Hepatocyte (in vitro differentiated cells): ENCODE results near the gene CYP24A1. TPM values are rescaled to one million over a fixed set of nuclear protein-coding genes. Genes with fewer than 3 reads are reported as not detected.

ENCODE experiments used
- DNase-seq: peaks from one replicate; pipeline ENCODE4 v3.0.0-alpha.2; 2016; ENCODE audit warnings: low spot score
- H2AFZ ChIP-seq: fragments of 200-600 bp; sonication (generic); 2 replicates; pipeline ENCODE4 v1.6.0; 2016; ENCODE audit warnings: antibody characterized with exemption, mild to moderate bottlenecking
- H3K27ac ChIP-seq: fragments of 200-600 bp; sonication (generic); 2 replicates; pipeline ENCODE4 v1.5.1; 2016; ENCODE audit warnings: mild to moderate bottlenecking
- H3K27me3 ChIP-seq: fragments of 200-600 bp; sonication (generic); 2 replicates; pipeline ENCODE4 v1.6.1; 2016
- H3K36me3 ChIP-seq: fragments of 200-600 bp; sonication (generic); replicated peaks from 2 replicates; pipeline ENCODE4 v1.5.1; 2016; ENCODE audit warnings: low read depth; ENCODE audit not compliant: insufficient read depth
- H3K4me1 ChIP-seq: fragments of 200-600 bp; sonication (generic); 2 replicates; pipeline ENCODE4 v1.5.1; 2016; ENCODE audit warnings: mild to moderate bottlenecking, moderate library complexity; ENCODE audit not compliant: insufficient read depth
- H3K4me2 ChIP-seq: fragments of 200-600 bp; sonication (generic); 2 replicates; pipeline ENCODE4 v1.6.0; 2016
- H3K4me3 ChIP-seq: fragments of 200-600 bp; sonication (generic); 2 replicates; pipeline ENCODE4 v1.5.1; 2016; ENCODE audit warnings: mild to moderate bottlenecking
- H3K79me2 ChIP-seq: fragments of 200-600 bp; sonication (generic); 2 replicates; pipeline ENCODE4 v1.6.0; 2017; ENCODE audit warnings: mild to moderate bottlenecking
- H3K9me2 ChIP-seq: fragments of 200-600 bp; sonication (generic); replicated peaks from 2 replicates; pipeline ENCODE4 v1.6.0; 2017; ENCODE audit warnings: mild to moderate bottlenecking; ENCODE audit not compliant: insufficient read depth
- H3K9me3 ChIP-seq: fragments of 200-600 bp; sonication (generic); 2 replicates; pipeline ENCODE4 v1.5.1; 2016; ENCODE audit warnings: low read depth, mild to moderate bottlenecking
- H4K20me1 ChIP-seq: fragments of 200-600 bp; sonication (generic); 2 replicates; pipeline ENCODE4 v1.6.0; 2016; ENCODE audit warnings: mild to moderate bottlenecking; ENCODE audit not compliant: insufficient read depth, poor library complexity, severe bottlenecking
- CTCF ChIP-seq: fragments of 200-600 bp; sonication (generic); IDR thresholded peaks from 2 replicates; pipeline ENCODE4 v1.5.1; 2016; ENCODE audit warnings: antibody characterized with exemption, mild to moderate bottlenecking; ENCODE audit not compliant: poor library complexity
- EZH2 ChIP-seq: fragments of 200-600 bp; sonication (generic); IDR thresholded peaks from 2 replicates; pipeline ENCODE4 v1.6.1; 2016; ENCODE audit warnings: antibody characterized with exemption, mild to moderate bottlenecking, borderline replicate concordance
- EZH2phosphoT487 ChIP-seq: fragments of 200-600 bp; sonication (generic); IDR thresholded peaks from one replicate; pipeline ENCODE4 v1.6.1; 2018; ENCODE audit warnings: antibody characterized with exemption, mild to moderate bottlenecking, low read depth, moderate library complexity; ENCODE audit not compliant: unreplicated experiment, severe bottlenecking
- WGBS: methylation state at CpG from one replicate; pipeline ENCODE4 v1.1.6; 2016; ENCODE audit warnings: low lambda C conversion rate; ENCODE audit errors: missing lambda C conversion rate; 5-methylcytosine and 5-hydroxymethylcytosine counted together
- polyA plus RNA-seq: library from polyadenylated mRNA; unstranded; fragments of >200 nt; fragmentation: Nextera tagmentation; extraction: Ambion mirVana; gene quantifications from 2 replicates; pipeline ENCODE4 v1.2.1, GENCODE V29; 2016
- total RNA-seq: library from RNA; depleted of rRNA; stranded (reverse); fragments of >200 nt; gene quantifications from 2 replicates; pipeline ENCODE4 v1.2.3, GENCODE V29; 2014

Gene CYP24A1
- total and polyA plus RNA-seq, 2 experiments from 2014 or later, result 1.5 TPM; not detected in 1

GRCh38 chr20:54158226-54158625 lies 15.6 kb downstream of the CYP24A1 start:
- no peaks in the 10 kb centered on the region for H3K79me2 ChIP-seq
- H3K4me2 ChIP-seq, result no peak overlapping the region
- 85% methylated on average over 3 of the region's 3 CpGs for WGBS
- no peaks in the 10 kb centered on the region for H3K4me1 ChIP-seq
- DNase-seq, result no peak
- H3K27me3 ChIP-seq, result no peaks in the 10 kb centered on the region
- H3K9me3 ChIP-seq, result no peaks in the 10 kb centered on the region
- H3K27ac ChIP-seq, result no peak overlapping the region
- no peak for TF ChIP-seq CTCF
- no peak for TF ChIP-seq EZH2phosphoT487
- no peak for TF ChIP-seq EZH2
- H4K20me1 ChIP-seq, result no peaks in the 10 kb centered on the region
- H3K4me3 ChIP-seq, result no peak overlapping the region
- H3K36me3 ChIP-seq, result no peaks in the 10 kb centered on the region
- no peak overlapping the region for H2AFZ ChIP-seq
- no peaks in the 10 kb centered on the region for H3K9me2 ChIP-seq

GRCh38 chr20:54156981-54157835 lies 16.6 kb downstream of the CYP24A1 start:
- no peak overlapping the region for H3K27ac ChIP-seq
- H3K9me3 ChIP-seq, result no peaks in the 10 kb centered on the region
- H3K27me3 ChIP-seq, result no peaks in the 10 kb centered on the region
- H2AFZ ChIP-seq, result no peak overlapping the region
- no peak for TF ChIP-seq EZH2phosphoT487
- no peaks in the 10 kb centered on the region for H3K36me3 ChIP-seq
- no peaks in the 10 kb centered on the region for H3K9me2 ChIP-seq
- no peaks in the 10 kb centered on the region for H4K20me1 ChIP-seq
- H3K4me3 ChIP-seq, result no peak overlapping the region
- H3K79me2 ChIP-seq, result no peaks in the 10 kb centered on the region
- no peaks in the 10 kb centered on the region for H3K4me1 ChIP-seq
- 89% methylated on average over 19 of the region's 19 CpGs for WGBS
- no peak overlapping the region for H3K4me2 ChIP-seq
- DNase-seq, result no peak

- H3K4me2 ChIP-seq, result no peak overlapping the region
These were observed 17.3 kb downstream of the CYP24A1 start for GRCh38 chr20:54156522-54156921.

More at GRCh38 chr20:54156522-54156921, 17.3 kb downstream of the CYP24A1 start:
- DNase-seq, result no peak
- H3K27ac ChIP-seq, result no peak overlapping the region
- no peaks in the 10 kb centered on the region for H3K9me2 ChIP-seq
- no peaks in the 10 kb centered on the region for H3K36me3 ChIP-seq
- H3K79me2 ChIP-seq, result no peaks in the 10 kb centered on the region
- no peaks in the 10 kb centered on the region for H4K20me1 ChIP-seq
- no peaks in the 10 kb centered on the region for H3K27me3 ChIP-seq
- H3K4me1 ChIP-seq, result no peaks in the 10 kb centered on the region
- H3K9me3 ChIP-seq, result no peaks in the 10 kb centered on the region
- H2AFZ ChIP-seq, result no peak overlapping the region
- 86% methylated on average over 5 of the region's 5 CpGs for WGBS
- no peak overlapping the region for H3K4me3 ChIP-seq
- TF ChIP-seq CTCF (no peak), EZH2phosphoT487 (no peak), EZH2 (no peak)
